HG03432 (cell line): ENCODE data around the gene YDJC.
"Not testable (repeated sequence)": the region's sequence is repeated elsewhere in the genome, so short reads cannot be mapped to it uniquely, and the experiment has no call there.

Experiments used
- ATAC-seq: cut with Tn5 transposase; IDR thresholded peaks from one replicate; pipeline ENCODE4 v1.9.1; 2021; ENCODE audit warnings: mild to moderate bottlenecking, moderate library complexity; ENCODE audit not compliant: unreplicated experiment

Gene YDJC

DNA sequence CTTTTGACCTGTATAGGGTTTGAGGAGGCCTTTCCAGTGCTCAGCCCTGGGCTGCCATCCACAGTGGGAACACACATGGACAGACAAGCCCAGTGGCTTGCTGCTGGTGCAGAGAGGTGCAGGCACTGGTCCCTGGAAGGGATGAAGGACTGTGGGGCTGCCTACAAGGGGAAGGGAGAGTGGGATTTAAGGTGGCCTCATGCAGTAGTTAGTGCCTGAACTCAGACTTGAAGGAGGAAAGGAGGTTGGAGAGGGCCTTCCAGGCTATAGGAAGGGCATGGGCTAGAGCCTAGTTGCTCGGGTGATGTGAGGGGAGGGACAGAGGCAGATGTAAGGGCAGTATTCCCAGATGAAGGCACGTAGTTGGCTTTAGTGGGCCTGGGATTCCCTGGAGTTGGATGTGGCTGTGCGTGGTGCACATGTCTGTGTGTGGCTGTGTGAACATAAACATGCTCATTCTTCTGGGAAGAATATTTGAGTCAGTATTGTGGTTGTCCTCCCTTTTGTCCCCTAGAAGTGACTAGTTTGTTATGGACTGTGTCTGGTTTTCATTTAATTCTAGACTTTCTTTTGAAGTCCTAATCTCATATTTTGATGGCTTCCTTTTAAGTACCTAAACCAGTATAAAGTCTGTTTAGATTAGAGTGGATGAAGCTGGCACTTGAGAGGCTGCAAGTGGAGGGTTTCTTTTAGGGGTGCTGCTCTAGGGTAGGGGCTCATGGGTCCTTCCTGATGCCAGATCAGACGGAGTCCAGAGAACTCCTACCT lies 18.4 kb downstream of the YDJC start:
- ATAC-seq, result no peak

DNA sequence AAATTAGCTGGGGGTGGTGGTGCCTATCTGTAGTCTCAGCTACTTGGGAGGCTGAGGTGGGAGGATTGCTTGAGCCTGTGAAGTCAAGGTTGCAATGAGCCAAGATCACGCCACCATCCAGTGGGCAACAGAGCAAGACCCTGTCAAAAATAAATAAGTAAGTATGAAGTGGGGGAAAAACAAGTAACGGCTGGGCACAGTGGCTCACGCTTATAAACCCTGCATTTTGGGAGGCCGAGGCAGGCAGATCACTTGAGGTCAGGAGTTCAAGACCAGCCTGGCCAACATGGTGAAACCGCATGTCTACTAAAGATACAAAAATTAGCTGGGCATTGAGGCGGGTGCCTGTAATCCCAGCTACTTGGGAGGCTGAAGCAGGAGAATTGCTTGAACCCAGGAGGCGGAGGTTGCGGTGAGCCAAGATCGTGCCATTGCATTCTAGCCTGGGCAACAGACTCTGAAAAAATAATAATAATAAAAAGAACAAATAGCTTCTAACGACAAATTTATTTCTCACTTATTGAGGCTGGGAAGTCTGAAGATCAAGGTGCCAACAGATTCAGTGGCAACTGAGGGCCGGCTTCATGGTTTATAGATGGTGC lies 20.2 kb downstream of the YDJC start:
- ATAC-seq, result not testable (repeated sequence)

DNA sequence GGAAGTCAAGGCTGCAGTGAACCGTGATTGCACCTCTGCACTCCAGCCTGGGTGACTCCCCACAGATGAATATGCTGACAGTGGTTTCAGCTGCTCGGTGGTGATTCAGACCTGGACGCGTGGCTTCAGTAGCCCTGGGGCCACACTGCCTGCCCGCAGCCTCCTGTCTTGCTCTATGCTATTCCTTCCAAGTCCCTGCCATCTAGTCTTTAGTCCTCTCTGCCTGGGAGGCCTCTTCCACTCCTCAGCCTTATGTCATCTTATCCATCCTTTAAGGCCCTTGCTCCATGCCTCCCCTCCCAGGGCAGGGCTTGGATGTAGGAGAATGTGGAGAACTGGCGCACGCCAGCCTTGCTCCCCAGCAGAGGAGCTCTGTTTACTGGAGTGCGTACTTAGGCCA lies 23.0 kb downstream of the YDJC start:
- no peak for ATAC-seq

DNA sequence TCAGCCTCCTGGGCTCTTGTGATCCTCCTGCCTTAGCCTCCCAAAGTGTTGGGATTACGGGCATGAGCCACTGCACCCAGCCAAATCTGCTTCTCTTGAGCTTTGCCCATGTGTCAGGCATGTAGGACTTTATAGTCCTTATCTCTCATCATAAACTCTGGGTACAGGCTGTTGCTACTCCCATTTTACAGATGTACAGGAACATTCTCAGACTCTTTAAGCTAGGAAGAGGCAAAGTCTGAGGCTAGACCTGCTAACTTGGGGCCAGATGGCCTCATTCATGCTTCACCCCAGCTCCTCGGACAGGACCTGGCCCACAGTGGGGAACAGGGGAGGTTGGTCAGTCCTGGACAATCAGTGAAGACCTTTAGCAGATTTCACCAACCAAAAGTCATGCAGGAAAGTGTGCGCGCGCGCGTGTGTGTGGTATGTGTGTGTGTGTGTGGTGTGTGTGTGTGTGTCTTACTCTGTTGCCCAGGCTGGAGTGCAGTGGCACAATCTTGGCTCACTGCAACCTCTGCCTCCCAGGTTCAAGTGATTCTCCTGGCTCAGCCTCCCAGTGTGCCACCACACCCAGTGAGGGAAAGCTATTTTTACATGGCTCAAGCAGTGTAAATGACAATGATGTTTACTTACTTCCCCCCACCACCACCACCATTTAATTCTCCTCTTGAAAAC lies 23.8 kb downstream of the YDJC start:
- no peak for ATAC-seq

DNA sequence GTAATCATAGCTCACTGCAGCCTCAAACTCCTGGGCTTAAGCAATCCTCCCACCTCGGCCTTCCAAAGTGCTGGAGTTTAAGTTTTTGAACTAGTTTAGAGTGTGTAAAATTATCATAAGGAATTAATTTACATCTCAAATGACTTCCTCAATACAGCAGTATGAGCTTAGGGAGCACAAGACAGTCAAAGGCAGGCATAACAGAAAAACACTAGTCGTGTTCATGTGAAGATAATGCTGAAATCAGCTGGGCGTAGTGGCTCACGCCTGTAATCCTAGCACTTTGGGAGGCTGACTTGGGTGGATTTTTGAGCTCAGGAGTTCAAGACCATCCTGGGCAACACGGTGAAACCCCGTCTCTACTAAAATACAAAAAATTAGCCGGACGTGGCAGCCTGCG lies 25.8 kb downstream of the YDJC start:
- ATAC-seq, result no peak

DNA sequence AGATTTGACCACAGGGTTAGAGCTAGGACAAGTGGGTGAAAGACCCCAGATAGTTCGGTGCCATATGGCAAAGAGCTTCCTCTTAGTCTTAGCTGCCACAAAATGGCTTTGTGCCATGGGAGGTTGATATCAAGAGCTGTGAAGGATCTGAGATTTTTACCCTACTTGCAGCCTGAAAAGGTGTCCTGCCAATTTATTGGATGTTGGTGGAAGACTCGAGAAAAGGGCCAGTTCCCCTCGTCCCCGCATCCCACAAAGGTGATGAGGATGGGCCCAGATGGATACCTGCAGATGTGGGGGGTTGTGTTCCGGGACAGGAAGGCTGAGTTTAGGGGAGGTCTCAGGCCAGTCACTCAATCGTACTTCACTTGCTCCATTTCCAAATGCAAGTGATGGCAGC lies 27.2 kb downstream of the YDJC start:
- no peak for ATAC-seq

DNA sequence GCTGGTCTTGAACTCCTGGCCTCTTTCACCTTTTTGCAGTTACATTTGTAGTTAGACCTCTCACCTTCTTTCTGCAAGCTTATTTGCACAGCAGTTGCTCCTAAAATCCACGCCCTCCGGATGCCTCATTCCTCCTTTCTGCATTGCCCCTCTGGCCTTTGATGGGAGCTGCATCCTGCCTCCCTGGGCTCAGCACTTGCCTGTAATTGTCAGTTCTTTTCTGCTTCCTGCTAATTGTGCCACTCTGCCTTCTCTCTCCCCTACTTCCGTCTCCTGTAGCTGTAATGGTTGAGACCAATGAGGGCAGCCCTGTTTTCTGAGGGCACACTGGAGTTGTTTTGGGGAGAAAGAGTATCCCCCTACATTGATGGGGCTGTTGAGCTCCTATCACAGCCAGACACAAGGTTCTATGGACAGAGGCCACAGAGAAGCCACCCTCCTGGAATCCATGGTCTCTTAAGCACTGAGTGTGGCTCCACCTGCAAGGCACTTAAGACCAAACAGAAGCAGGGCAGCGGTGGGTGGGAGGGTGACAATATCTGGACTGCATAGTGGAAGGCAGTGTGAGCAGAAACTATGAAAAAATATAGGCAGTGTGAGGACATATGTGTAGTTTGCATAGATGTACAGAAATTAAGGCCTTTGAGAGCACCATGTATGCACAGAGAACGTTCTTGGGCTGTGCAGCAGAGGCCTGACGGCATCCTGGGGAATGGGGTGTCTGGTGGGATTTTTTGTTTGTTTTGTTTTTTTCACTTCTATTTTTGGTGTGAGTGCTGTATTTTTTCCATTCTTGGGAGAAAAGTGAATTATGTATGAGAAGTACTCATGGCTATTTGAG lies 30.5 kb downstream of the YDJC start:
- ATAC-seq, result no peak

DNA sequence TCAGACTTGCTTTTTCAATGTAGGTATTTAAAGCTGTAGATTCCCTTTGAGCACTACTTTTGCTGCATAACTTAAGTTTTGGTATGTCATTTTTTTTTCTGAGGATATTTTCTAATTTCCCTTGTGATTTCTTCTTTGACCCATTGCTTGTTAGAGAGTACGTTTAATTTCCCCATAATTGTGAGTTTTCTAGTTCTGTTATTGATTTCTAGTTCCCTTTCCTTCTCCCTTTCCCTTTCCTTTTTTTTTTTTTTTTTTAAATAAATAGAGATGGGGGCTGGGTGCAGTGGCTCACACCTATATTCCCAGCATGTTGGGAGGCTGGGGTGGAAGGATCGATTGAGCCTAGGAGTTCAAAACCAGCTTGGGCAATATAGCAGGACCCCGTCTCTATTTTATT lies 31.5 kb downstream of the YDJC start:
- no peak for ATAC-seq

DNA sequence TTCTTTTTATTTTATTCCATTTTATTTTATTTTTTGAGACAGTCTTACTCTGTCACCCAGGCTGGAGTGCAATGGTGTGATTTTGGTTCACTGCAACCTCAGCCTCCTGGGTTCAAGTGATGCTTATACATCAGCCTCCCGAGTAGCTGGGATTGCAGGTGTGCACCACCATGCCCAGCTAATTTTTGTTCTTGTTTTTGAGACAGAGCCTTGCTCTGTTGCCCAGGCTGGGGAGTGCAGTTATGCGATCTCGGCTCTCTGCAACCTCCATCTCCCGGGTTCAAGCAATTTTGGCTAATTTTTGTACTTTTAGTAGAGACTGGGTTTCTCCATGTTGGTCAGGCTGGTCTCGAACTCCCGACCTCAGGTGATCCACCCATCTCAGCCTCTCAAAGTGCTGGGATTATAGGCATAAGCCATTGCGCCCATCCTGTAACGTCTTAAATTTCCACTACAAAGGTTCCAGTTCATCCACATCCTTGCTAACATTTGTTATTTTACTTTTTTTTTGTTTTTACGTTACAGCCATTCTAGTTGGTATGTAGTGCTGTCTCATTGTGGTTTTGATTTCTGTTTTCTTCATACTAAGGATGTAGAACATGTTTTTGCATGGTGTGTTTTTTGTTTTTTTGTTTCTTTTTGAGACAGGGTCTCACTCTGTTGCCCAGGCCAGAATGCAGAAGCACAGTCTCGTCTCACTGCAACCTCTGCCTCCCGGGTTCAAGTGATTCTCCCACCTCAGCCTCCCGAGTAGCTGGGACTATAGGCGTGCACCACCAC lies 33.3 kb downstream of the YDJC start:
- ATAC-seq, result not testable (repeated sequence)

DNA sequence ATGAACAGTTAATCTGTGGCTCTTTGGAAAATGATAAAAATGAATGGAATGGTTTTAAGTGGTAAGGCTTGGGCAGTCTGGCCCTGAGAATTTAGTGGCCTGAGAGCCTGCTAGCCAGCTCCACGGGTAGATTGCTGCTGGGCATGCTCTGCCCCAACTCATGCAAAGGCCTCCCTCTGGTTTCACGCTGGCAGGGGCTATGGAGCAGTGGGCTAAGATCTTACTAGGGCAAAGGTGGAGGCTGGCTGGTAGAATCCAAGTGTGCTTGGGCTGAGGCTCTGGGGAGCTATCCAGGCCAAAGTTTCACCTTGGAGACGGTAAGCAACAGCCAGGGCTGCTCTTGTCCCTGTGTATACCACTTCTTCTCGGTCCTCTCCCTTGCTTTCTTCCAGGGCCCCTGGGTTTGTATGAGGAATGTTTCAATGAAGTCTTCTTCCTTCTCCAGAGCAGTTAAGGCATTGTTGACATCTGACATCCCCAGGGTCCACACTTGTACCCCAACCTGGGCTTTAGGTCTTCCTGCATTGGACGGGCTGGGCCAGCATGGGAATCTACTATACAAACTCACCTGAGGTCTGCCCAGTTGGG lies 34.9 kb downstream of the YDJC start:
- ATAC-seq, result no peak

DNA sequence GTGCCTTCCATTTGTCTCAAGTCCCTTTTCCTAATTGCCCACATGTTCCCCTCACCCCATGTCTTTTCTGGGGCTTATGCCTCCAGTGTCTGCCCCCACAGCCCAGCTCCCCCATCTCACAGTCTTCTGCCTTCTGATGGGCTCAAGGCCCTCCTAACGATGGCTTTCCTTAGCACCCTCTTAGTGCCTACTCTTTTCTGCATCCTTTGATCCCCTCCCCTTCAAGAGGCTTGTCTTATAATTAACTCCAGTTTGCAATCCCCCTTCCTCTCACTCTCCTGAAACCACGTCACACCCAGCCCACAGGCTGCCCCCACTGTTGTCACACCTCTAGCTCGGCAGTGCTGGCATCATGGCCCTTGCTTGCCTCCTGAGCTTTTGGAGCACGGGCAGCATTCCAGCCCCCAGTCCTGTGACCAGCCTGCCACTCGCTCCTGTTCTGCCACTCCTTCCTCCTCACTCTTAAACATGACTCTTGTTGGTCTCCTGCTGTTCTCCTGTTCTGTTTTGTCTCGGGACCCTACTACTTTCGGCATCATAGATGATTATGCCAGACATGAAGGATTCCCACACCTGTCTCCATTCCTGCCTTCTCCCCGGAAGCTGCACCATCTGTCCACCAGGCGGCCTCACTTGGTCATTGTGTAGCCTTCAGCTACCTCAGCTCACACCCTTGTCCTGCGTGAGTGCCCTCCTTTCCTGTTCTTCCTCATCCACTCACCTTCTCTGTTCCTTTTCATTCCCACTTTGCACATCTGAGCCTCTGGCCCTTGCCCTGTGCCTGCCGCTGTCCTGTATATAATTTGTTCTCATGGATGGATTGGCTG lies 36.2 kb downstream of the YDJC start:
- ATAC-seq, result no peak

DNA sequence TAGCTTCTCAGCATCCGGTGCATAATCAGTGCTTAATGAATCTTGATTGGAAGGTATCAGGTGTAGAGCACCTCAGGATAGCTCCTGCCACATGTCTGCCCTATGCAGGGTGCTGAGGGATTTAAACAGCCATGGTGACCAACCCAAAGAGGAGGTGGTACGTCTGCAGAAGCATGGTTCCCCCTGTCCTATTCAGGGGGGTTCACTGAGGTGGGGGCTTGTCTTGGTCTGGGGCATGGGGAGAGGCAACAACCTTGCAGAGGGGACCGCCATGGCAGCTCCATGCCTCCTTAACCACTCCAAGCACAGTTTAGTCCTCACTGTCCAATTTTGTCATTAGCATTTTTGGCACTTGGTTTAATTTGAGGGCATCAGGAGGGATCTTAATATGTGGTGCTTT lies 37.4 kb downstream of the YDJC start:
- ATAC-seq, result no peak

DNA sequence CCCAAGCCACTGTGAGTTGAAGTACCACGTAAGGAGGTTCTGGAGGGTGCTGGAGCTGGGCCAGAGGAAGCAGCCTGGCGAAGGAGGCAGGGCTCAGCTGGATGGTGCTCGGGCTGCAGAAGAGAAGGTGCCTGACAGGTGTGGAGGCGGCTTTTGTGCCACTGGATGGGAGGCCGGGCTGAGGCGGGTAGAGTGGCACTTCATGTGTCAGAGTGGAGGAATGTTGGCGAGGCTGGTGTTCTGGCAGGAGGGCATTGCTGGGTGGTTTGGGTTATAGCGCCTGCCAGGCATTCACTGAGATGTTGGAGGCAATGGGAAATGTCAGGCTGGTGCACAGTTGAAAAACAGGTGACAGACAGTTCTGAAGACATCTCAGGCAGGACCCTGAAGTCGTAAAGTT lies 38.1 kb downstream of the YDJC start:
- no peak for ATAC-seq

DNA sequence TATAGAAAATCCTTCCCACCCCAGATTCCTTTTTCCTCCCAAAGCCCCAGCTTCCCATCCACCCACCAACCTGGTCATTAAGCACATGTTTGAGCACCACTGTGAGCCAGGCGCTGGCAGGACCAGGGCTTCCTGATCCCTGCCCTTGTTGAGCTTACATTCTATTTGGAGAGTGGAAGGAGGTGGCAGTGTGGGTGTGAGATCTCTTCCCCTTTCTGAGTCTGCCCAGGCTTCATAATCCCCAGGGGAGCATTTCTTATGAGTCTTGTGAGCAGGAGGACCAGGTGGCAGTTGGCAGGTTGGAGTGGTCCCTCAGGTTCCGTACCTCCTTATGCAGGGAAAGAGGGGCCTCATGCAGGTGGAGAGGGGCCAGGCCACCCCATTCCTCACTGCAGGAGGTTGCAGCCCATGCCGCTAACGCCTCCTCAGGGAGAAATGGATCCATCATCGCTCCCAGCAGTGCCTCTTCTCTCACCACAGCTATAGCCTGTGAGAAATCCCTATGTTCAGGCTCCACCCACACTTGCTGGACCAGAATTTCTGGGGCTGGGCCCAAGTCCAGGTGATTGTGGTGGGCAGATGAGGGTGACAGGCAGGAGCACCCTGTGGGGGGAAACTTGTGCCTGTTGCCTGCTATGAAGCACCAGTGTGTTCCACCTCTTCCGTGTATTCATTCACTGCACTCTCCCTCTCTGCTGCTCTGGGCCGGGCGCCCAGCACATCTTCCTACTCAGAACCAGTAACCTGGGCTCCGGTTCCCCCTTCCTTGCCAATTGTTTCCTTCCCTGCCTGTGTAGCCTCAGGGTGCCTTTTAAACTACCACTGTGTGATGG lies 38.8 kb downstream of the YDJC start:
- no peak for ATAC-seq

DNA sequence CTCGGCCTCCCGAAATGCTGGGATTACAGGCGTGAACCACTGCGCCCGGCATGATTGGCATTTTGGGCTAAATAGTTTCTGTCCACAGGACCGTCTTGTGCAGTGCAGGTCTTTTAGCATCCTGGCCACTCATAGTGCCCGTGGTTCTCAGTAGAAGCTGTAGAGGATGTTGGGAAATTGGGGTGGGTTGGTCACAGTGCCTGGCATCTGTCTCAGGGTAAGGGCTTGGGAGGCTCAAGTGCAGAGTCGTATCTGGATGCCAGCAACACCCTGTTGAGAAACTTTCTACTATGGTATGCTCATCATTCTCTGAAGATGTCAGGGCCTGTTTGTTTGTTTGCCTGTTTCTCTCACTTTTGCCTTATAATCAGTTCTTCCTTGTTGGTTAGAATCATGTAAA lies 40.4 kb downstream of the YDJC start:
- no peak for ATAC-seq

DNA sequence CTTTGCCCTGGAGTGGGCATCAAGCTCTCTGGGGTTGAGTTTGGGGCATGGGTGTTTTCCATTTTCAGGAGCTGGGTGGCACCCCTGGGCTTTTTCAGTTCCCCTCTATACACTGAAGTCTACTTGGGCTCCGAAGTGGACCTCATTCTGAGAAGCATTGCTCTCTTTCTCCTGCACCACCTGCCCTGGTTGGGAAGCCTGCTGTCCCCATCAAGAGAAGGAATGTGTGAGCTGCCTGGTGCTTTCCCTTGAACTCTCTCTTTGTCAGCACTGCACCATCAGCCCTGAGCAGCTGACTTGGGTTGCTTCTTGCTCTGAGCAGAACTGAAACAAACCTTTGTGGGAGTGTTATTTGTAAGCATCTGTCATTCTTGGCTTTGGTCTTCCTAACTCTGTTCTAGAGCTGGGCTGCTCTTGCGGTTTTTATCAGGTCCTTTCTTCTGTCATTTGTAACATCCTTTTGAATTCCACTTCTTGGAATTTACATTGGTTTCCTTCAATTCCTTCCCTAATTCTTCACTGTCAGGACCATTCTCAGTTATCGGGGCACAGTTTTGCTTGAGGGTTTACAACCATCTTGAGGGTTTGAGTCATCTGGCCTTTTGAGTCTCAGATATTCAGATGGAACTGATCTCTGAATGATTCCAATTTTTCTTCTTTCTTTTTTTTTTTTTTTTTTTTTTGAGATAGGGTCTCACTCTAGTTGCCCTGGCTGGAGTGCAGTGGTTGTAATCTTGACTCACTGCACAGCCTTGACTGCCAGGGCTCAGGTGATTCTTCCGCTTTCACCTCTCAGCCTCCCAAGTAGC lies 41.8 kb downstream of the YDJC start:
- peak; percentile 85 for ATAC-seq

DNA sequence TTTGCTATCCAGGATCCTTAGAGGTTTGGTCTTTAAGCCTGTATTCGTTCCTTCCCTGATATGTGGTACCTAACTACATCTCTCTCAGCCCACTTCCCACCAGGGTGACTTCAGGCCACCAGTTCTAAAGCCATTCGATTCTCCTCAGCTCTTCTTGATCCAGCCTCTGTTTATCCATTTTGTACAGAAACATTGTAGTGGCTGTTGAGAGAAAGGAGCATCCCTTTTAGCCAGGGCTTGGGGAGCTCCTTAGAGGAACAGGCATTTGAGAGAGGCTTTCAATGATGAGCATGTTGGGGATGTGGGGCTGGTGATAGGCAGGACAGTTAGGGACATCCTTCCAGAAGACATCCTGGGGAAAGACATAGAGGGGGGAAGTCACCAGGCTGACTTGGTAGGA lies 44.4 kb downstream of the YDJC start:
- no peak for ATAC-seq
